ENCODE results near the gene B4GALNT2.

B4GALNT2 gene

GRCh38 chr17:49106321-49107210 is 26.0 kb upstream of the B4GALNT2 start:
- CTCF ChIA-PET, result interaction anchor here (0.6 kb wide), 1 partner anchor 74 kb away, joined by 3 read pairs; no protein-coding TSS in a partner anchor
- H3K4me3 ChIP-seq (ENCODE audit: low read depth, low read length), result no peak overlapping the region
- POLR2A ChIA-PET, result no interaction called here
- TF ChIP-seq CTCF (IDR thresholded peaks at IDR 0.05; ENCODE audit: insufficient read depth, low read length, missing control alignments), result no peak
- peak; percentile 28 for DNase-seq (ENCODE audit: low read depth, low spot score)

- ChIA-PET CTCF (no interaction called here), POLR2A (no interaction called here)
- no peak for DNase-seq (ENCODE audit: low read depth, low spot score)
- no peak overlapping the region for H3K4me3 ChIP-seq (ENCODE audit: low read depth, low read length)
- TF ChIP-seq CTCF (IDR thresholded peaks at IDR 0.05; ENCODE audit: insufficient read depth, low read length, missing control alignments), result no peak
Measured at GRCh38 chr17:49107211-49107557, 25.4 kb upstream of the B4GALNT2 start.

- DNase-seq (ENCODE audit: low read depth, low spot score), result peak; percentile 69
- CTCF ChIA-PET, result interaction anchor here (1.2 kb wide), 1 partner anchor 83 kb away, joined by 3 read pairs; no protein-coding TSS in a partner anchor
- H3K4me3 ChIP-seq (ENCODE audit: low read depth, low read length), result no peak overlapping the region
- POLR2A ChIA-PET, result no interaction called here
- no peak for TF ChIP-seq CTCF (IDR thresholded peaks at IDR 0.05; ENCODE audit: insufficient read depth, low read length, missing control alignments)
Measured at GRCh38 chr17:49108318-49108717, 24.3 kb upstream of the B4GALNT2 start.

GRCh38 chr17:49110509-49110908 is 22.1 kb upstream of the B4GALNT2 start:
- TF ChIP-seq CTCF (IDR thresholded peaks at IDR 0.05; ENCODE audit: insufficient read depth, low read length, missing control alignments), result no peak
- H3K4me3 ChIP-seq (ENCODE audit: low read depth, low read length), result no peak overlapping the region
- ChIA-PET POLR2A (no interaction called here), CTCF (no interaction called here)
- no peak for DNase-seq (ENCODE audit: low read depth, low spot score)

GRCh38 chr17:49111934-49112333 is 20.6 kb upstream of the B4GALNT2 start:
- CTCF ChIA-PET, result interaction anchor here (1.5 kb wide), 1 partner anchor 80 kb away, joined by 3 read pairs; no protein-coding TSS in a partner anchor

More at GRCh38 chr17:49111934-49112333, 20.6 kb upstream of the B4GALNT2 start:
- POLR2A ChIA-PET, result interaction anchor here (0.6 kb wide), 1 partner anchor 27 kb away, joined by 4 read pairs; no protein-coding TSS in a partner anchor
- no peak for TF ChIP-seq CTCF (IDR thresholded peaks at IDR 0.05; ENCODE audit: insufficient read depth, low read length, missing control alignments)
- DNase-seq (ENCODE audit: low read depth, low spot score), result no peak
- H3K4me3 ChIP-seq (ENCODE audit: low read depth, low read length), result no peak overlapping the region
